Myocyte (in vitro differentiated cells): ENCODE measurements around the gene SUN2. TPM values are rescaled to one million over a fixed set of nuclear protein-coding genes. Genes with fewer than 3 reads are reported as not detected.
"Not testable (repeated sequence)": the region's sequence is repeated elsewhere in the genome, so short reads cannot be mapped to it uniquely, and the experiment has no call there.

Experiments
- DNase-seq: peaks from one replicate; pipeline ENCODE4 v3.0.0-alpha.2; 2012; ENCODE audit warnings: low read depth
- polyA plus RNA-seq: library from polyadenylated mRNA; unstranded; fragments of >200 nt; gene quantifications from one replicate; pipeline ENCODE4 v1.2.1, GENCODE V29; 2012; ENCODE audit warnings: missing spikeins
- total RNA-seq: library from RNA; depleted of rRNA; stranded (reverse); fragments of >200 nt; gene quantifications from 2 replicates; pipeline ENCODE4 v1.2.3, GENCODE V29; 2014

The SUN2 gene
- 181 and 248 TPM in 2 replicates for total RNA-seq
- polyA plus RNA-seq: 84.4 TPM

DNA sequence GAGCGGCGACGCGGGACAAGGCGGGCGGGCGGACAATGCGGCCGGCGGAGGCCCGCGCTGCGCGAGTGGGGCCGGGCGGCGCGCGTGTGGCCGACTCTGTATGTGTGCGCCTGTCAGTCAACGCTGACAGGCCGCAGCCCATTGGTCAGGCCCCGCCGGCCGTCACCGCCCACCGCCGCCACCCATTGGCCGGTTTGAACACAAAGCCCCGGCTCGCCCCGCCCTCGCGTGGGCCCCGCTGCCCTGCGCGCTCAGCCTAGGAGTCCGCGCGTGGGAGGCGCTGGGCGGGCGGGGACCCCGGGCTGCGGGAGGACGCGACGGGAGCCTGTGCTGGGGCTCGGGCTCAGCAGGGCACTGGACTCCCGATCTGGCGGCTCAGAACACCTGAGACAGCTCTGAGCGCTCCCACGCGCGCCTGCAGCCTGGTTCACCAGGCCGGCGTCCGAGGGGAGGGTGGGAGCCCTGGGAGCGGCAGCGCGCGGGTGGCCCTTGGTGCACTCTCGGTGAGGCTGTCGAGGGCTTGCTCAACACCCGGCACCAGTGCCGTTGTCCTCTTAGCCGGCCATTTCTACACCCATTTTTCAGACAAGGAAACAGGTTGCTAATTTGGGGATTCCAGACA is at the start of gene SUN2:
Gene SUN2, minus strand, starts transcription at position 88 of the 622 bp plus-strand sequence. CDS start 3,370 bp downstream, outside the sequence.
- peak; percentile 90 for DNase-seq

GRCh38 chr22:38805041-38805593 is 49.3 kb upstream of the SUN2 start:
- DNase-seq: not testable (repeated sequence)

DNA sequence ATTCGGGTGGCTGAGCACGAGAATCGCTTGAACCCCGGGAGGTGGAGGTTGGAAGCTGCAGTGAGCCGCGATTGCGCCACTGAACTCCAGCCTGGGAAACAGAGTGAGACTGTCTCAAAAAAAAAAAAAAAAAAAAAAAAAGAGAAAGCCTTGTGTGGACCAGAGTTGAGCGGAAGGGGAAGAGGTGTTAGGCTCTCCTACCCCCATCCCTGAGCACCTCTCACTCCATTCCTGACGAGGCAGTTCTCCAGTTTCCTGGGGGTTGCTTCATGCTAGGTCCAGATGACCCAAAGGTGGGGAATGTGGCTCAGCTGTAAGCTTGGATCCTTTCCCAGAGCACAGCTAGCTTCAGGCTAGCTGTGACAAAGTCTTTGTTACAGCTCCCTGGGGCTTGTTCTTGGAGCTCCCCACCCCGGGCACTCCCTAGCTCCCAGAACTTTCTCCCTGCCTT is 46.9 kb upstream of the SUN2 start:
- peak; percentile 61 for DNase-seq

DNA sequence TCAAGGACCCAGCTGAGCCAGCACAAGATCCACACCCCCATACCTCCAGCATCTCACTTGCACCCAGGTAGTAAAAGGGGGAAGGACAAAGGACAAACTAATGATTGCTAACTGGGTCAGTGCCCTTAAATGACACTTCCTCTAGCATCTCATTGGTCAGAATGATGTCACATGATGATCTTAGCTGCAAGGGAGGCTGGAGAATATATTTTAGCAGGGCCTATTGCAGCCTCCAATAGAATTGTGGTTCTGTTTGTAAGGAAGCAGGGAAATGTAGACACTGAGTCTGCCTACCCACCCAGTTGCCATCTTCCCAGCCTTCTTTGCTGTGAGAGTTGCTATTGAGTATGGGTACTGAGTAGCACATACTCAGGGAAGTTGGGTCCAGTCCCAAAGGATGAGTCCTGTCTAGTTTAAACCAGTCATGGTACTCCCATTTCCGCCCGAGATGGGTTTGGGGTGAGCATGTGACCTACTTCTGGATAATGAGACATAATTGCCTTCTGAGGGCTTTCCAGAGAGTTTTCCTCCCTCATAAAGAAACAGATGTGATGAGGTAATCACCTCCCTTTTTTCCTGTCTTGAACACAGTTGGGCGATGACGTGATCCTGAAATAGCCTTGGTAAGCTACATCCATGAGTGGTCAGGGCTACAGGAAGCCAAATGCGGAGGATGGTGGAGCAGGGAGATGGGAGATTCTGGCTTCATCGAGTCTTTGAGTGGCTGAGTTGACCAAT is 43.6 kb upstream of the SUN2 start:
- DNase-seq: no peak

DNA sequence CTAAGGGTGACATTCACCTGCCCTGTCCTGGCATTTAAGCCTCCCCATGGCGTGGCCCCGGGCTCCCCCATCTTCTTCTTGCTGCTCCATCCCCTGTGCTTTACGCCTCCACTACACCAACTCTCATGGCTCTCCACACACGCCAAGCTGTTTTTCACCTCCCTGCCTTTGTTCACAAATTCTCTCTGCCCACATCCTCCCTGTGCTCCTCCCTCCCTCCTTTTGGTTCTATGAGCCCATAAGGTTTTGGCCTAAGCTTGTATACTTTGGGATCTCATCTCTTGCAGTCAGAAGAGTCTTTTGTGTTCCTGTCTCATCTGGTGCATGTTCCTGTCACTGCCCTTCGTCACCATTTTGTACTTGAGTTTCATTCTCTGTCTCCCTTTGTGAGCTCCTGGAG is 42.7 kb upstream of the SUN2 start:
- no peak for DNase-seq

GRCh38 chr22:38796262-38796957 is 40.6 kb upstream of the SUN2 start:
- no peak for DNase-seq

- no peak for DNase-seq
Measured at GRCh38 chr22:38795569-38795968, 39.8 kb upstream of the SUN2 start.

GRCh38 chr22:38793721-38794466 is 38.1 kb upstream of the SUN2 start, which contains the start of gene DNAL4:
Gene DNAL4 (minus strand): TSS chr22:38794143. CDS start chr22:38782731, 11,412 bp downstream.
- peak; percentile 99 for DNase-seq

GRCh38 chr22:38793317-38793716 is 37.5 kb upstream of the SUN2 start:
- DNase-seq: no peak

DNA sequence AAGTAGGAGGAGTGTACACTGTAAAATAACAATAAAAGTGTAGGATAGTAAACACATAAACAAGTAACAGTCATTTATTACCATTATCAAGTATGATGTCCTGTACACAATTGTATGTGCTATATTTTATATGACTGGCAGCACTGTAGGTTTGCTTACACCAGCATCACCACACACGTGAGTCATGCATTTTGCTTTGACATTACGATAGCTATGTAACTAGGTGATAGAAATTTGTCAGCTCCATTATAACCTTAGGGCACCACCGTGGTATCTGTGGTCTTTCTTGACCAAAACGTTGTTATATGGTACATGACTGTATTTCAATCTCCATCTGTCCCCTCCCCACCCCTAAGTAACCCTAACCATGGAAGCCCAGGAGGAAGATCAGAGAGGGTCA is 37.0 kb upstream of the SUN2 start:
- DNase-seq: no peak

DNA sequence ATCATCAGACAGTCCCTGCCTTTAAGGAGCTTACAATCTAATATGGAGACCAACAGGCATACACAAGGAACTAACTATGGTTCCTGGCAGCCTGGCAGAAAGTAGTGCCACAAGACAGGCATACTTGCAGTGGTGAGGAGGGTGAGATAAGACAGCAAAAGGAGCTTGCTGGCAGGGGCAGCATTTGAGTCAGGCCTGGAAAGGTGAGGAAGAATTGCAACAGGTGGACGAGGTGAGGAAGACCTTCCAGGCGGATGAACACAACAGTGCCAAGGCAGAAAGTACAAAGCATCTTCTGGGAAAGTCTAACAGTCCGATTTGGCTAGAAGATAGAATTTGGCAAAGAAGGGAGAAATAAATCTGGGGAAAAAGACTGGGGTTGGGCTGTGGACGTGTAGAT is 33.8 kb upstream of the SUN2 start:
- no peak for DNase-seq

GRCh38 chr22:38788846-38789245 is 33.0 kb upstream of the SUN2 start:
- DNase-seq: no peak

DNA sequence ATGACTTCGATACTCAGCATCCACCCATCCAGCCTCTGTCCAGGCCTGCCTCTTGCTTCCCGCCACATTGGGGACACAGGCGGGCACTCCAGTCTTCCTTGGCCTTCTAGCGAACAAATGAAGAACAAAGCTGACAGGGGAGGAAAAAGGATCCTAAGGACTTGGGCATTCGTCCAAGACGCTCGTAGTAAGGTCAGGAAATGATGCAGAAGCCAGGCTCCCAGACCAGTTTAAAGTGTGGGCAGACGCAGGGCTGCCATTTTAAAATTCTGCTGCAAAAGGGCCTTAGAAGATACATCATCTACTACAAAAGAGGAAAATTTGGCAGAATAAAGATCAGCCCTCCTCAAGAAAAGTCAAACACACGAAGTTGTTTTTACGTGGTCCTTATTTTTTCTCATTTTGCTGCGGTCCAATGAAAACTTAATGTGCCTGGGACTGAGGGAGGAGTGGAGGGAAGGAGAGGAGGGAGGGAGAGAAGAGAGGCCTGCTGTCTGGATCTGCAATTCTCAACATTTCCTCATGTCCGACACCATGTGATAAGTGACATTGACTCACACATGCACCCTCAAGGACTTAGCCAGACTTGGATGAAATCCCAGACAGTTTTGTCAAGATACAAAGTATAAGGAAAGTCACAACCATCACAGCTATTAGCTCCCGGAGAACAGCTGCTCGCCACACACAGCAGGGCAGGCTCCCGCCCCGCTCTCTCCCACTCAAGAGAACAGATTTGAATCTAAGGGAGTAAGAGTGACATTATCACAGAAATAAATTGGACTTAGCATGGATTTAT is 32.4 kb upstream of the SUN2 start:
- DNase-seq: peak; percentile 98

GRCh38 chr22:38786631-38787030 is 30.8 kb upstream of the SUN2 start:
- no peak for DNase-seq

DNA sequence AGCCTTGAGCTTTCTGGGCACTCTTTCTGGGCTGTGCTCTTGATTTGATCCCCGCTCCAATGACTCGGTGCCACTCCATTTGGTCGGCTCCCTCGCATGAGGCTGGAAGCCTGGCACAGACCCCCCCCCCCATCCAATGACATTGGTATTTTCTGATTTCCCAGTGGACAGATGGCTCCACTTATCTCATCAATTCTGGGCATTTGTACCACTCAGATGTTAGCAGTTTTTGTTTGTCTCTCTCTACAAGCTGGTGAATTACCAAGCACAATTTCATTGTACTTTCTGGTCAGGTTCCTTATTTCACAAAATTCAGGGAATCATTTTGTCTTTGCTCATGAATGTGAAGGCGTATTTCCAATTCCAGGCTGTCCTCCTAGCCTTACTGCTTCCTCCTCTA is 29.1 kb upstream of the SUN2 start:
- DNase-seq: no peak

DNA sequence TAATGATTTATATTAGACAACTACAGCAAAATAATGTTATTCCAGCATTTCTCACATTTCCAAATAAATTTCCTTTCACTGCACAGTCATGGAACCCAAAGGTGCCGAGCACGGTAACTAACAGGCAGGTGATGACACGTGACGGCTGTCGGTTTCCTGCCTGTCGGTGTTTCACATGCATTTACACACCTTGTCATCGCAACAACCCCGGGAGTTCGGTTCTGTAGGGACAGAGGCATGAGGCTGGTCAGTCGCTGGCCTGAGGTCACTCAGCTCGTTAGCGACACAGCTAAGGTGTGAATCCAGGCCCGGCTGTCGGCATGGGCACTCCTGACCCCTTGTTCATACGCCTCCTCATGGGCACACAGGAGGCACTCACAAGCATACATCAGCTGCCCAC is 28.2 kb upstream of the SUN2 start:
- no peak for DNase-seq

DNA sequence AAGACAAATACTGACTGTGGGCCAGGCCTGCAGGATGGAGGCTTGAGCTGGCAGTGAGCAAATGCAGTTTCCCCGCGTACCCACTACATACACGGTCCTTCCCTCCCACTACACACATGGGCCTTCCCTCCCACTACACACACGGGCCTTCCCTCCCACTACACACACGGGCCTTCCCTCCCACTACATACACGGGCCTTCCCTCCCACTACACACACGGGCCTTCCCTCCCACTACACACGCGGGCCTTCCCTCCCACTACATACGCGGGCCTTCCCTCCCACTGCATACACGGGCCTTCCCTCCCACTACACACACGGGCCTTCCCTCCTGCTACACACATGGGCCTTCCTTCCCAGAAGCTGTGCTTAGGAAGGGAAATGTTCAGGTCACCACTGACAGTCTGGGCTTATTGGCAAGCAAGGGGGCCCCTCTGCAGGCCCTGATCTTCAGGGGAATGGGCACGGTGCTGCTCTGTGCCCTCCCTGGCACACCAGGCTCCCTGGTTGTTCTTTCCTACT is 27.4 kb upstream of the SUN2 start:
- no peak for DNase-seq

DNA sequence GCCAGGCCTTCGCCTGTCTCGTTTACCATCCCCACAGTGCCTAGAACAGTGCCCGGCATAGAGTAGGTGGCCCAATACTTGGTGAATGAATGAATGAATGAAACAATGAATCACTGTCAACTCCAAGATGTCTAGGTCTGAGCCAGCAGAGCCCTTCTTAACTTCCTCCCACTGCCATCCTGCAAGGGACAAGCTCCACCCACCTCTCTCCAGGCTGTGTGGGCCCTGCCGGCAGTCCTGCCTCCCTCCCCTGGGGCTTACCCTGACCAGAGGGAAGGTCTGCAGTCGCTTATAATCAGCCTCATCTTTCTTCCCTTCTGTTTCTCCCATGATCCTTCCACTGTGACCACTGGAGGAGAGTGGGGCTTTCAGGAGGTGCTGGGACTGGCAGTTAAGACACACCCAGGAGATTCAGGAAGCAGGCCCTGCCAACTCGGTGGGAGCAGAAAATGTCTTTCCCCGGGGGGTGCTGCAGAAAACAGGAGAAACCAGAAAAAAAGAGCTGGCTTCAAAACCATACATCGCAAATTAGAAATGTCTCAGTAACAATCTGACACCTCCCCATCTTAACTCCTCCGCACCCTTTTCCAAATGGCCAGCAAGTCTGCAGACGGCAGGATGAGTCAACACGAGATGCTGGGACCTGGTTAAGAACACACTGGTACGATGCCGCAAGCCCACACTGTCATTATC is 26.8 kb upstream of the SUN2 start:
- DNase-seq: peak; percentile 46

DNA sequence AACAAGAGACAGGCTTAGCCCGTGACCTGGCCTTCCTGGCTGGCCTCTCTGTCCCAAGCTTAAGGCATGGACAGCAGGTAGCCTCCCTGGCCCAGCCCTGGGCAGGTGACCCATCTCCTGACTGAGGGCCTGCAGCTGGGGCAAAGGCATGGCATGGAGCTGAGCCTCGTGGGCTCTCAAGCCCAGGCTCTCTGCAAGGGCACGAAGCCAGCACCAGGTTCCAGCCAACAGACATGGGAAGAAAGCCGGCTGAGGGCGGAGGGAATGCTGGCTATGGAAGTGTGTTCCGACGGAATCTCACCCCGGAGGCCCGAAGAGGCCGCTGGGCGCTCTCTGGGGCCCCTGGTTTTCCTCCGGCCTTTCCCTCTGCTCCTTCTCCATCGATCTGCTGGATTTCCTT is 25.2 kb upstream of the SUN2 start:
- no peak for DNase-seq
